ENCODE measurements around the gene ZNF142. TPM values are rescaled to one million over a fixed set of nuclear protein-coding genes. Genes with fewer than 3 reads are reported as not detected.
A peak's percentile ranks its signal among the peaks of the same experiment; 100 is the strongest.

The ZNF142 gene
- total RNA-seq, 1 experiment from 2014 or later: 35.5 TPM

DNA sequence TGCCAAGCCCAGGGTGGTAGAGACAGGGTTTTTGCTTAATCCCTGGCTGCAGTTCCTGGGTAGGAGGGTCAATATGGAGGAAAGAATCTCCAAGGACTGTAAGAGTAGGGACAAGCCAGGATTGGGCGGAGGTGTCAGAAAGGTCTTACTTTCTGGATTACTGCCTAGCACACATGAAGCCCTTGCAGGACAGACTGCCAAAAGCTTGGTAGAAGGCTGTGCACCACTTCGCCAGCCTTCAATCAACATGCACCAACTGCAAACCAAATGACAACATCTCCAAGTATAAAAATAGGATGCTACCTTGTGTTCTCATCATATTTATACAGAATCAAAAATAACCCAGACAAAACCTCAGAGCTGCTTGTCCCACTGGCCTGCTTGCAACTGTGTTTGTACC is 3.7 kb downstream of the ZNF142 start:
- intact Hi-C loops (cut with micrococcal nuclease): no loop called here
- Histone ChIP-seq H3K9ac (ENCODE audit: low read length) (no peak overlapping the region), H3K4me1 (ENCODE audit: insufficient read depth, low read length) (peaks cover 19% of the 10 kb centered on the region), H3K27ac (ENCODE audit: low read length) (no peak overlapping the region), H3K4me3 (ENCODE audit: low read length) (no peak overlapping the region), H3K9me3 (ENCODE audit: low read length) (no peaks in the 10 kb centered on the region), H3F3A (ENCODE audit: low read length, unreplicated experiment) (no peaks in the 10 kb centered on the region), H3K9me2 (replicated peaks; ENCODE audit: low read length) (no peaks in the 10 kb centered on the region), H3K4me2 (ENCODE audit: low read length) (no peak overlapping the region), H2AFZ (ENCODE audit: low read length) (no peak overlapping the region), H3K79me2 (ENCODE audit: low read length) (peaks cover 62% of the 10 kb centered on the region), H3K36me3 (ENCODE audit: low read depth, low read length) (peaks cover 47% of the 10 kb centered on the region), H3K27me3 (ENCODE audit: low read length) (no peaks in the 10 kb centered on the region), H4K20me1 (ENCODE audit: low read length) (no peaks in the 10 kb centered on the region)
- POLR2A ChIA-PET (ENCODE audit: unreplicated experiment): no interaction called here
- ATAC-seq (no peak), DNase-seq (no peak)
- BruUV-seq (replicated peaks): no TSS peak
- CTCF ChIA-PET: no interaction called here
- TF ChIP-seq EZH2phosphoT487 (IDR thresholded peaks at IDR 0.05; ENCODE audit: borderline replicate concordance, low read length) (no peak), EZH2 (IDR thresholded peaks at IDR 0.05; ENCODE audit: low read length, unreplicated experiment) (no peak), CTCF (conservative IDR thresholded peaks at IDR 0.05; ENCODE audit: low read depth, low read length) (no peak)

DNA sequence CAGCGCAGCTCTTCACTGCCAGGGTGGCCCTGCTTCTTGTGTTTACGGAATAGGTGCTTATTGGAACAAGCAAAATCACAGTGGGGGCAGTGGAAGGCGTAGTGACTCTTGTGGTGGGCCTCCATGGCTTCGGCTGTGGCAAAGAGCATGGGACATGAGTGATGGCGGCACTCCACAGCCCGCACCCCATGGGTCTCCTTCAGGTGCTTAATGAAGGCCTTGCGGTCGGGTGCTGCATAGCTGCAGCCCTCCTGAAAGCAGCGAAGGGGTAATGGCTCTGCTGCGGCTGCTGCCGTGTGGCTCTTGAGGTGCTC is 10.7 kb downstream of the ZNF142 start:
- no peak overlapping the region for H2AFZ ChIP-seq (ENCODE audit: low read length)
- ATAC-seq (no peak), DNase-seq (no peak)
- no peaks in the 10 kb centered on the region for H3F3A ChIP-seq (ENCODE audit: low read length, unreplicated experiment)
- H3K36me3 ChIP-seq (ENCODE audit: low read depth, low read length): peaks cover 58% of the 10 kb centered on the region
- no TSS peak for BruUV-seq (replicated peaks)
- intact Hi-C loops (cut with micrococcal nuclease): loop anchor here (1.0 to 5.0 kb wide), 3 partner anchors 66 to 242 kb away; partner anchors contain the start of genes CNOT9 and USP37
- TF ChIP-seq EZH2phosphoT487 (IDR thresholded peaks at IDR 0.05; ENCODE audit: borderline replicate concordance, low read length): no peak
- TF ChIP-seq CTCF (conservative IDR thresholded peaks at IDR 0.05; ENCODE audit: low read depth, low read length): peak; percentile 10; the same call in 1 of the 2 replicates
- H3K4me1 ChIP-seq (ENCODE audit: insufficient read depth, low read length): peaks cover 28% of the 10 kb centered on the region
- H4K20me1 ChIP-seq (ENCODE audit: low read length): no peaks in the 10 kb centered on the region
- no peak overlapping the region for H3K4me3 ChIP-seq (ENCODE audit: low read length)
- H3K79me2 ChIP-seq (ENCODE audit: low read length): peaks cover 25% of the 10 kb centered on the region
- no peak overlapping the region for H3K9ac ChIP-seq (ENCODE audit: low read length)
- CTCF ChIA-PET: no interaction called here
- no peaks in the 10 kb centered on the region for H3K9me3 ChIP-seq (ENCODE audit: low read length)
- POLR2A ChIA-PET (ENCODE audit: unreplicated experiment): no interaction called here
- H3K9me2 ChIP-seq (replicated peaks; ENCODE audit: low read length): no peaks in the 10 kb centered on the region
- H3K27ac ChIP-seq (ENCODE audit: low read length): no peak overlapping the region
- H3K27me3 ChIP-seq (ENCODE audit: low read length): no peaks in the 10 kb centered on the region
- H3K4me2 ChIP-seq (ENCODE audit: low read length): no peak overlapping the region

DNA sequence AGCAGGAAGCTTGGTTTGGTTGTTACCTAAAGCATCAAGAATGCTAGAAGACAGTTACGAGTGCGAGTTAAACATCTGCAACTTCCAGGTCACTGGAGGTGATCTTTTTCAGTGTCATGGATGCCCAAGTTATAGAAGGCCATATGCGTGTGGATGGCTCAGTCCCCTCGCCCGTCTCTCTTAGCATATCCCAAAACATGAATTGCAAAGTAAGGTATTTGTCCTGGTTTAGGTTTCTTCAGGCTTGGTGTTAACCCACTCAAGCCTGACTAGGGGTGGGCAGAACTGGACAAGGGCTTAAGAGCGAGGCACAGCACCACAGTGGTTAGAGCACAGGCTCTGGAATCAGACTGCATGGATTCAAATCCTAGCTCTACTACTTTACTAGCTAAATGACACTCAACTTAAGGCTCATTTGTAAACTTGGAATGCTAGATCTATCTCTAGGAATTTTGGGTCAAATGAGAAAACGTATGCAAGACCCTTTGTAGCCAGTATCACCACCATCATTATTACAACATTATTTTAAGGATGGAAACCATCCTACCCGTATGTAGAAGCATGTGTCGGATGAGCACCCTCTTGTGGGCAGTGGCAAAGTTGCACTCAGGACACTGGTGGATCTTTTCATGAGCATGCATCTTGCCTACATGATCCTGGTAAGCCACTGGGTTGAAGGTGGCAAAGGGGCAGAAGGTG is 11.2 kb downstream of the ZNF142 start:
- no peak overlapping the region for H3K4me2 ChIP-seq (ENCODE audit: low read length)
- no peaks in the 10 kb centered on the region for H3K27me3 ChIP-seq (ENCODE audit: low read length)
- H3K36me3 ChIP-seq (ENCODE audit: low read depth, low read length): peaks cover 63% of the 10 kb centered on the region
- BruUV-seq (replicated peaks): no TSS peak
- no peaks in the 10 kb centered on the region for H3K9me2 ChIP-seq (replicated peaks; ENCODE audit: low read length)
- CTCF ChIA-PET: no interaction called here
- peak; percentile 54 for ATAC-seq
- peaks cover 27% of the 10 kb centered on the region for H3K79me2 ChIP-seq (ENCODE audit: low read length)
- H3K27ac ChIP-seq (ENCODE audit: low read length): no peak overlapping the region
- no peaks in the 10 kb centered on the region for H3K9me3 ChIP-seq (ENCODE audit: low read length)
- no peaks in the 10 kb centered on the region for H3F3A ChIP-seq (ENCODE audit: low read length, unreplicated experiment)
- no peaks in the 10 kb centered on the region for H4K20me1 ChIP-seq (ENCODE audit: low read length)
- H3K4me3 ChIP-seq (ENCODE audit: low read length): no peak overlapping the region
- intact Hi-C loops (cut with micrococcal nuclease): loop anchor here (1.0 to 5.0 kb wide), 3 partner anchors 66 to 242 kb away; partner anchors contain the start of genes CNOT9 and USP37
- H3K9ac ChIP-seq (ENCODE audit: low read length): no peak overlapping the region
- TF ChIP-seq EZH2 (IDR thresholded peaks at IDR 0.05; ENCODE audit: low read length, unreplicated experiment): no peak
- peak; percentile 94 for TF ChIP-seq CTCF (conservative IDR thresholded peaks at IDR 0.05; ENCODE audit: low read depth, low read length)
- peaks cover 31% of the 10 kb centered on the region for H3K4me1 ChIP-seq (ENCODE audit: insufficient read depth, low read length)
- no peak overlapping the region for H2AFZ ChIP-seq (ENCODE audit: low read length)
- POLR2A ChIA-PET (ENCODE audit: unreplicated experiment): interaction anchor here (0.7 kb wide), 1 partner anchor 40 kb away, joined by 5 read pairs; the partner anchor contains the start of gene PLCD4
- peak; percentile 80 for DNase-seq
